Measurements from ENCODE around the gene LIN7B.
"Not testable (repeated sequence)": the region's sequence is repeated elsewhere in the genome, so short reads cannot be mapped to it uniquely, and the experiment has no call there.

Gene LIN7B

GRCh38 chr19:49116544-49116943 lies 2.4 kb downstream of the LIN7B start:
- no peak for DNase-seq (ENCODE audit: low spot score)

DNA sequence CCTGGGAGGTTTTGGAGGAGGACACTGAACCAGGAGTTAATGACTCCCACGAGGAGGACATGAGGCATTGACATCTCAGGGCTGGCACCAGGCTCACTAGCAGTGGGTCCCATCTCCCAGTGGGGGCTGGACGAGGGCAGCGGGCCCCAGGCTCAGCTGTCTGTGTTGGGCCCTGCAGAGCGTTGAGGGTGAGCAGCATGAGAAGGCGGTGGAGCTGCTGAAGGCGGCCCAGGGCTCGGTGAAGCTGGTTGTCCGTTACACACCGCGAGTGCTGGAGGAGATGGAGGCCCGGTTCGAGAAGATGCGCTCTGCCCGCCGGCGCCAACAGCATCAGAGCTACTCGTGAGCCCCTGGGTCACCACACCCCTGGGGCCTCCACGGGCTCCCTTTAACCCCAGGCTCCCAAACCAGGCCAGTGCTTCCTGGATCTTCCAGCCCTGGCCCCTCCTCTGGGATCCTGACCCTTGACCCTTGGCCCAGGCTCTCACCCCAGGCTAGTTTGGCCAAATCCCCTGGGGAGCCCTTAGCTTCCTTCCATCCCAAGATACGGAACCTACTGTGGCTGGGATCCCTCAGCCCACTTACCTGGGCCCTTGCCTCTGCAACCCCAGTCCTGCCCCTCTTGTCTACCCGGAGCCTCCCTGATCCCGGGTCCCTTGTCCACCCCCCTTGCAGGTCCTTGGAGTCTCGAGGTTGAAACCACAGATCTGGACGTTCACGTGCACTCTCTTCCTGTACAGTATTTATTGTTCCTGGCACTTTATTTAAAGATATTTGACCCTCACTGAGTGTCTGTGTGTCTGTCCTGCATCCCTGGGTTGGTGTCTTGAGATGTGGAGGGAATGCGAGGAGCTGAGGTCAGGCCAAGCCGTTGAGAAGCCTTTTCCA lies 3.8 kb downstream of the LIN7B start:
- no peak for TF ChIP-seq CTCF (IDR thresholded peaks at IDR 0.05; ENCODE audit: extremely low read depth, missing control alignments)
- DNase-seq (ENCODE audit: low spot score): no peak

More at GRCh38 chr19:49116544-49116943, 2.4 kb downstream of the LIN7B start:
- no peak for TF ChIP-seq CTCF (IDR thresholded peaks at IDR 0.05; ENCODE audit: extremely low read depth, missing control alignments)

GRCh38 chr19:49118565-49119410 lies 4.6 kb downstream of the LIN7B start, which contains the start of gene C19orf73:
Gene C19orf73, minus strand, starts transcription at chr19:49119143. Its CDS starts 121 bp downstream, at chr19:49119022.
- DNase-seq (ENCODE audit: low spot score): peak; percentile 100
- no peak for TF ChIP-seq CTCF (IDR thresholded peaks at IDR 0.05; ENCODE audit: extremely low read depth, missing control alignments)

- no peak for TF ChIP-seq CTCF (IDR thresholded peaks at IDR 0.05; ENCODE audit: extremely low read depth, missing control alignments)
- no peak for DNase-seq (ENCODE audit: low spot score)
Measured at GRCh38 chr19:49119411-49120324, 5.5 kb downstream of the LIN7B start, which contains the start of gene PPFIA3. Gene PPFIA3, plus strand, starts transcription at chr19:49119544. Its CDS starts 8,330 bp downstream, at chr19:49127874.

DNA sequence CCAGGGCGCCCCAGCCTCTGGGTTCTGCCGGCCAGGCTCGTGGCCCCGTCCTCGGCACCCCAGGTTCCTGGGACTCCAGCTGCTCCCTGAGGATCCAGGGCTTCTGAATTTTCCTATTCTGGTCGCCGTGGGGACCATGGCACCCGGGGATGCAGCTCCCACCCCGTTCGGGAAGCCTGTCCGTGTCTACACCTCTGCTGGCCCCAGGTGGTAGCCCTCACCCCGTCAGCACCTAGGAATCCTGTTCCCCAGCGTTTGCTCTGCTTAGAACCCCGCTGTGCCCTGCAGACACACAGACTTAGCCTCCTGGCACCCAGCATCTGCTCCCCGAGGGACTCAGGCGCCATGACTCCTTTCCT lies 6.1 kb downstream of the LIN7B start:
- no peak for DNase-seq (ENCODE audit: low spot score)
- no peak for TF ChIP-seq CTCF (IDR thresholded peaks at IDR 0.05; ENCODE audit: extremely low read depth, missing control alignments)

DNA sequence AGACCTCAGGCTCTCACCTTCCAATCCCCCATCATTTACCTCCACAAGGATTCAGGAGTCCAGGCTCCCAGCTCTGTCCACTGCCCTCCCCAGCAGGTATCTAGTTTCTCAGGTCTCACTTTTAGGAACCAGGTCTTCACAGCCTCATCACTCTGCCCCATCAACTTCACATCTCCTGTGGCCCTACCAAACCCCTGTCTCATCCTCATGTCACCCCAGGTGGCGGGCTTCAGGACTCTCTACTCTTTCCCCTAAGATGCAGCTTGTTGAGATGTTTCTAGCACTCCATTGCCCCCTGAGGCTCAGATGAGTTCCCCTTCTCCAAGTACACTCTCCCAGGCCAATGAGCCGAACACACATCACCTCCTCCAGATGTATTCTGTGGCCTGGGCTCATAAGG lies 6.7 kb downstream of the LIN7B start:
- no peak for TF ChIP-seq CTCF (IDR thresholded peaks at IDR 0.05; ENCODE audit: extremely low read depth, missing control alignments)
- DNase-seq (ENCODE audit: low spot score): no peak

- DNase-seq (ENCODE audit: low spot score): not testable (repeated sequence)
Measured at GRCh38 chr19:49121841-49122240, 7.7 kb downstream of the LIN7B start.

DNA sequence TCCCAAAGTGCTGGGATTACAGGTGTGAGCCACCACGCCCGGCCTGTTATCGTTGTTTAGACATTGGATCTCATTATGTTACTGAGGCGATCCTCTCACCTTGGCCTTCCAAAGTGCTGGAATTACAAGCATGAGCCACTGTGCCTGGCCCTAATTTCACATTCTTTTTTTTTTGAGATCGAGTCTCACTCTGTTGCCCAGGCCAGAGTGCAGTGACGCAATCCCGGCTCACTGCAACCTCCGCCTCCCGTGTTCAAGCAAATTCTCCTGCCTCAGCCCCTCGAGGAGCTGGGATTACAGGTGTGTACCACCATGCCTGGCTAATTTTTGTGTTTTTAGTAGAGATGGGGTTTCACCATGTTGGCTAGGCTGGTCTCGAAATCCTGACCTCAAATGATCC lies 9.1 kb downstream of the LIN7B start:
- DNase-seq (ENCODE audit: low spot score): not testable (repeated sequence)

All from GM20000 (cell line).